ENCODE data around the gene ADCY3.

GRCh38 chr2:24907116-24907515 lies 12.9 kb downstream of the ADCY3 start:
- TF ChIP-seq SP1 (IDR thresholded peaks at IDR 0.05; ENCODE audit: low read depth) (no peak), ZBTB33 (IDR thresholded peaks at IDR 0.05; ENCODE audit: extremely low read depth, insufficient replicate concordance, low read length) (no peak), ZNF274 (IDR thresholded peaks at IDR 0.05; ENCODE audit: low read depth, low read length) (no peak), SIN3A (IDR thresholded peaks at IDR 0.05; ENCODE audit: low read depth) (no peak), CEBPB (IDR thresholded peaks at IDR 0.05; ENCODE audit: low read depth) (no peak), MAX (IDR thresholded peaks at IDR 0.05) (no peak), SRF (IDR thresholded peaks at IDR 0.05; ENCODE audit: low read depth) (no peak)
- TF ChIP-seq, protein P1, sequence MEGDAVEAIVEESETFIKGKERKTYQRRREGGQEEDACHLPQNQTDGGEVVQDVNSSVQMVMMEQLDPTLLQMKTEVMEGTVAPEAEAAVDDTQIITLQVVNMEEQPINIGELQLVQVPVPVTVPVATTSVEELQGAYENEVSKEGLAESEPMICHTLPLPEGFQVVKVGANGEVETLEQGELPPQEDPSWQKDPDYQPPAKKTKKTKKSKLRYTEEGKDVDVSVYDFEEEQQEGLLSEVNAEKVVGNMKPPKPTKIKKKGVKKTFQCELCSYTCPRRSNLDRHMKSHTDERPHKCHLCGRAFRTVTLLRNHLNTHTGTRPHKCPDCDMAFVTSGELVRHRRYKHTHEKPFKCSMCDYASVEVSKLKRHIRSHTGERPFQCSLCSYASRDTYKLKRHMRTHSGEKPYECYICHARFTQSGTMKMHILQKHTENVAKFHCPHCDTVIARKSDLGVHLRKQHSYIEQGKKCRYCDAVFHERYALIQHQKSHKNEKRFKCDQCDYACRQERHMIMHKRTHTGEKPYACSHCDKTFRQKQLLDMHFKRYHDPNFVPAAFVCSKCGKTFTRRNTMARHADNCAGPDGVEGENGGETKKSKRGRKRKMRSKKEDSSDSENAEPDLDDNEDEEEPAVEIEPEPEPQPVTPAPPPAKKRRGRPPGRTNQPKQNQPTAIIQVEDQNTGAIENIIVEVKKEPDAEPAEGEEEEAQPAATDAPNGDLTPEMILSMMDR (IDR thresholded peaks at IDR 0.05 in 2 of 3, conservative IDR thresholded peaks at IDR 0.05 in 1 of 3; ENCODE audit: borderline replicate concordance in 1 of 3, insufficient read depth in 1 of 3, low read depth in 2 of 3, low read length in 2 of 3) = no peak

All from HCT116 (cell line).